Measurements from ENCODE around the gene MACROD2.

GRCh38 chr20:15760001-15760621 lies 1764.8 kb downstream of the MACROD2 start:
- TF ChIP-seq CTCF (conservative IDR thresholded peaks at IDR 0.05 in 1 of 2, IDR thresholded peaks at IDR 0.05 in 1 of 2; ENCODE audit: extremely low read depth in 1 of 2, insufficient read depth in 1 of 2, low read depth in 1 of 2, low read length in 2 of 2) (no peak), EZH2 (IDR thresholded peaks at IDR 0.05; ENCODE audit: borderline replicate concordance, low read length) (no peak)

Data from mammary epithelial cell (primary cell).